ENCODE data around the gene MPPED1. TPM values are rescaled to one million over a fixed set of nuclear protein-coding genes. Genes with fewer than 3 reads are reported as not detected.

The MPPED1 gene
- total RNA-seq, 2 donors from 2014 or later, result not detected

DNA sequence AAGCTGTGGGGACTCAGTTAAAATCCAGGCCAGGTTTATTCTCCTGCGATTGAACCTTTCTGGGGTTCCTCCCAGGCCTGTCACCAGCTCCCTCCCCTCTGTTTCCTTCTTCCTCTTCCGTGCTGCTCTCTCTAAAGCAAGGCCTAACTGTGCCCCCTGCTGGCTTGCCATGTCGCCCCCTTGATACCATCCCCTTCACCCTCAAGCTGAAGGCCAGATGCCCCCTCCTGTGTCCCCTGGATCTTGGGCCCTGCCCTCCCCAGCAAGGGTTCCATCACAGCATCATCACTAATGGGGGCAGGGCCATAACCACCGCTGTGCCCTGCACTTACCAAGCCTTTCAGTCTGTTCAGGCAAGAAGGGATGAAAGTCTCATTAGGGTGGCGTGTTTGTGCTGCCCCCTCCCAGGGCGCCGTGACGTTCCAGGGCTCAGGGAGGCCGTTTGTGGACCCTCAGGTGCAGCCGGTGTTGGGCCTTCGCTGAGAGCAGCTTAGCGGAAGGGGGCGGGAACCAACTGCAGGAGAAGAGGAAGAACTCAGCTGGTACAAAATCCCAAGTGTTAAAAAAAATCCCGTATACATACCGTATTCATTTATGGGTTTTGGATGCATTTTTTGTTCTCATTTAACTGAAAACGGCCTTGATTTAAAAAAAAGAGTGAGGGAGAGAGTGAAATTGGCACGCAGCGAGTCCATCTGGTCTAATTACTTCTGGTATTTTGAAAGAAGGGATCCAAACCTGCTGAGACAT is 69.9 kb downstream of the MPPED1 start:
- Histone ChIP-seq H3K9me3 (no peaks in the 10 kb centered on the region), H3K27me3 (peaks cover 0 to 4% of the 10 kb centered on the region in 2 donors), H3K4me1 (no peaks in the 10 kb centered on the region), H3K4me3 (no peak overlapping the region), H3K27ac (no peak overlapping the region), H3K36me3 (replicated peaks in 1 of 2; ENCODE audit: insufficient read depth in 1 of 2, low read depth in 2 of 2) (no peaks in the 10 kb centered on the region)
- 24 to 33% methylated on average over 18 of the region's 18 CpGs for WGBS, 2 donors
- TF ChIP-seq POLR2A (IDR thresholded peaks at IDR 0.05) (no peak), CTCF (IDR thresholded peaks at IDR 0.05) (peak in 3 of 7 experiments; percentile 0 to 18 (median 6))
- ATAC-seq (no peak), DNase-seq (no peak)
- intact Hi-C loops (cut with DNase I), result no loop called here

DNA sequence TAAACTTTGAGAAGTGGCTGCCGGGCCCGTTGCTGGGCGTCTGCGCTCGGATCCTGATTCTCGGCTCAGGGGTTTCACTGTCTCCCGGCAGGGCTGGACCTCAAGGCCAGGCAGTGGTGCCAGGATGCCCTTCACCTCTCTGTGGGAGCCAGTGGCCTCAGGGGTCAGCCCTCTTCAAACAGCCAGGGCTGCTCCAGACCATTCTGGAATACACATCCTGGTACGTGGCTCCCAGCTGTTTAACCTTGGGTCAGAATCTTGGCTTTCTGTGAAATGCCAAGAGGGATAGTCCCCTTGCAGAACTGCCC is 70.5 kb downstream of the MPPED1 start:
- Histone ChIP-seq H3K27me3 (peaks cover 0 to 8% of the 10 kb centered on the region in 2 donors), H3K4me1 (no peaks in the 10 kb centered on the region), H3K4me3 (no peak overlapping the region), H3K27ac (no peak overlapping the region), H3K36me3 (replicated peaks in 1 of 2; ENCODE audit: insufficient read depth in 1 of 2, low read depth in 2 of 2) (no peaks in the 10 kb centered on the region), H3K9me3 (no peaks in the 10 kb centered on the region)
- ATAC-seq, result no peak
- TF ChIP-seq POLR2A (IDR thresholded peaks at IDR 0.05), result no peak
- TF ChIP-seq CTCF (IDR thresholded peaks at IDR 0.05), result no peak
- 29 to 53% methylated on average over 7 to 8 of the region's 8 CpGs for WGBS, 2 donors
- intact Hi-C loops (cut with DNase I), result no loop called here
- no peak for DNase-seq

- Histone ChIP-seq H3K9me3 (no peaks in the 10 kb centered on the region), H3K36me3 (replicated peaks in 1 of 2; ENCODE audit: insufficient read depth in 1 of 2, low read depth in 2 of 2) (no peaks in the 10 kb centered on the region), H3K27ac (no peak overlapping the region), H3K4me3 (no peak overlapping the region), H3K27me3 (peaks cover 0 to 10% of the 10 kb centered on the region in 2 donors), H3K4me1 (no peaks in the 10 kb centered on the region)
- ATAC-seq, result no peak
- DNase-seq, result no peak
- intact Hi-C loops (cut with DNase I), result no loop called here
- WGBS, 2 donors, result 40 to 67% methylated on average over 6 to 13 of the region's 13 CpGs
- TF ChIP-seq CTCF (IDR thresholded peaks at IDR 0.05), result no peak
- TF ChIP-seq POLR2A (IDR thresholded peaks at IDR 0.05), result no peak
These were observed 71.5 kb downstream of the MPPED1 start for GRCh38 chr22:43483266-43483665.

GRCh38 chr22:43483669-43484068 is 71.9 kb downstream of the MPPED1 start:
- intact Hi-C loops (cut with DNase I), result no loop called here

More at GRCh38 chr22:43483669-43484068, 71.9 kb downstream of the MPPED1 start:
- 68 to 78% methylated on average over 7 of the region's 7 CpGs for WGBS, 2 donors
- no peaks in the 10 kb centered on the region for H3K9me3 ChIP-seq
- H3K36me3 ChIP-seq (replicated peaks in 1 of 2; ENCODE audit: insufficient read depth in 1 of 2, low read depth in 2 of 2), result no peaks in the 10 kb centered on the region
- H3K4me3 ChIP-seq, result no peak overlapping the region
- ATAC-seq (no peak), DNase-seq (no peak)
- H3K27me3 ChIP-seq, result peaks cover 0 to 10% of the 10 kb centered on the region in 2 donors
- TF ChIP-seq POLR2A (IDR thresholded peaks at IDR 0.05), result no peak
- TF ChIP-seq CTCF (IDR thresholded peaks at IDR 0.05), result no peak
- H3K4me1 ChIP-seq, result no peaks in the 10 kb centered on the region
- no peak overlapping the region for H3K27ac ChIP-seq

Measured in body of pancreas (tissue), 4 donors.